ENCODE results near the gene STK16. TPM values are rescaled to one million over a fixed set of nuclear protein-coding genes. Genes with fewer than 3 reads are reported as not detected.

STK16 gene
- total RNA-seq, 1 donor from 2014 or later = 32.0 TPM

- Mint-ChIP-seq H3K4me1 (ENCODE audit: low read depth) (peaks cover 2% of the 10 kb centered on the region), H3K27me3 (ENCODE audit: low read depth) (peaks cover 5% of the 10 kb centered on the region), H3K4me3 (ENCODE audit: low read depth) (no peak overlapping the region), H3K9me3 (no peaks in the 10 kb centered on the region), H3K27ac (no peak overlapping the region), H3K36me3 (ENCODE audit: low read depth) (no peaks in the 10 kb centered on the region)
- intact Hi-C loops (cut with micrococcal nuclease) = no loop called here
- no peak for DNase-seq (ENCODE audit: low spot score)
Measured at GRCh38 chr2:219271021-219271420, 25.7 kb downstream of the STK16 start.

GRCh38 chr2:219272356-219272755 is 27.1 kb downstream of the STK16 start:
- Mint-ChIP-seq H3K4me3 (ENCODE audit: low read depth) (no peak overlapping the region), H3K27ac (no peak overlapping the region), H3K27me3 (ENCODE audit: low read depth) (peaks cover 5% of the 10 kb centered on the region), H3K4me1 (ENCODE audit: low read depth) (peaks cover 6% of the 10 kb centered on the region), H3K9me3 (no peaks in the 10 kb centered on the region), H3K36me3 (ENCODE audit: low read depth) (no peaks in the 10 kb centered on the region)
- intact Hi-C loops (cut with micrococcal nuclease) = no loop called here
- no peak for DNase-seq (ENCODE audit: low spot score)

DNA sequence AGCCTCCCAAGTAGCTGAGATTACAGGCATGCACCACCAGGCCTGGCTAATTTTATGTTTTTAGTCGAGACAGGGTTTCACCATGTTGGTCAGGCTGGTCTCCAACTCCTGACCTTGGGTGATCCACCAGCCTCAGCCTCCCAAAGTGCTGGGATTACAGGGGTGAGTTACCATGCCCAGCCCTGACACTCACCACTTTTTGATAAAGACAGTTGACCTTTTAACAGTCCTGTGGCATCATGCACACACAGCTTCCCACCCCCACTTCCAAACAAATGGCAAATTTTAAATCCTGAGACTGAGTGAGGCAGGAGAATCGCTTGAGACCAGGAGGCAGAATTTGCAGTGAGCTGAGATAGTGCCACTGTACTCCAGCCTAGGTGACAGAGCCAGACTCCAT is 27.7 kb downstream of the STK16 start:
- no peaks in the 10 kb centered on the region for H3K36me3 Mint-ChIP-seq (ENCODE audit: low read depth)
- H3K27ac Mint-ChIP-seq = no peak overlapping the region
- no peak for DNase-seq (ENCODE audit: low spot score)
- peaks cover 5% of the 10 kb centered on the region for H3K27me3 Mint-ChIP-seq (ENCODE audit: low read depth)
- no peak overlapping the region for H3K4me3 Mint-ChIP-seq (ENCODE audit: low read depth)
- intact Hi-C loops (cut with micrococcal nuclease) = no loop called here
- H3K9me3 Mint-ChIP-seq = no peaks in the 10 kb centered on the region
- H3K4me1 Mint-ChIP-seq (ENCODE audit: low read depth) = peaks cover 12% of the 10 kb centered on the region

DNA sequence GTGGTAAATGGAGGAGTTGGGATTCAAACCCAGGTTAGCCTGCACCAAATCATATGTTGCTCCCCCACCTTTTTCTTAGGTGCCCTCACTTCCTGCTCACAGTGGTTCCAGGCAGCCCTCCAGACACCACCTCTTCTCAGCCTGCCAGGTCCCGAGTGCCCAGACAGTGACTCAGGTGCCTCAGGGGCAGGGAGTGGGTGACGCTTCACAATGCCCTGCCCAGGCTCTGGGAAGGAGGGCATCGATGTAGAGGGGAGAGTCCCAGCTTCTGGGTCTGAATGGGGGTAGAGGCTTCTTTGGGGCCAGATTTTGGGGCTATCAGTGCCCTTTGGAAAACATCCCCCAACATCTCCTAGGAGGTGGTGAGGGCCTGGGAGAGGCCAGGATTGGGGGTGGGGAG is 28.7 kb downstream of the STK16 start:
- Mint-ChIP-seq H3K4me1 (ENCODE audit: low read depth) (peaks cover 22% of the 10 kb centered on the region), H3K27me3 (ENCODE audit: low read depth) (peaks cover 5% of the 10 kb centered on the region), H3K4me3 (ENCODE audit: low read depth) (no peak overlapping the region), H3K36me3 (ENCODE audit: low read depth) (no peaks in the 10 kb centered on the region), H3K9me3 (no peaks in the 10 kb centered on the region), H3K27ac (no peak overlapping the region)
- no peak for DNase-seq (ENCODE audit: low spot score)
- intact Hi-C loops (cut with micrococcal nuclease) = no loop called here

DNA sequence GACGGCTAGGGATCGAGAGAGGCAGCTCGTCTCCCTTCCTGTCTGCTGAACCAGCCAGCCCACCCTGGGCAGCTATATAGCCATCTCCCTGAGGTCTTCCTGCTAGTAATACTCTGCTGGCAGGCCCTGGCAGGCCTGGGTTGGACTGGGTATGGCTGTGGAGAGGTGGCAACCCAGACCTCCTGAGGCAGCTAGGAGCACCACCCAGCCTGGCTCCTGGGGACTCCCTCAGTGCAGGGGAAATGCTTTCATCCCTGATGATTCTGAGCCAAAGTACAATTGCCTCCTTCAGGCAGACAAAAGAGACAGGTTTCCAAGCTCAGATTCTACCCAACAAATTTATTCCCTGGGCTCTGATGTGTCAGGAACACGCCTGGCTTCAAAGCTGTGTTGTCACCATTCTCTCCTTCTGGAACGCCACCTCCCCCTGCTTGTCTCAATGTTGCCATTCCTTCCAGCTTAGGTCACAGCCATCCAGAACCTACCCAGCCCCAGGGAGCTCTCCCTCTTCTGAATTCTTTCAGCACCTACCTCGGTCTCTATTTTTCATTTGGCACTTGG is 29.2 kb downstream of the STK16 start:
- H3K4me3 Mint-ChIP-seq (ENCODE audit: low read depth) = no peak overlapping the region
- no peak overlapping the region for H3K27ac Mint-ChIP-seq
- peaks cover 22% of the 10 kb centered on the region for H3K4me1 Mint-ChIP-seq (ENCODE audit: low read depth)
- no peak for DNase-seq (ENCODE audit: low spot score)
- no peaks in the 10 kb centered on the region for H3K36me3 Mint-ChIP-seq (ENCODE audit: low read depth)
- intact Hi-C loops (cut with micrococcal nuclease) = no loop called here
- no peaks in the 10 kb centered on the region for H3K9me3 Mint-ChIP-seq
- peaks cover 5% of the 10 kb centered on the region for H3K27me3 Mint-ChIP-seq (ENCODE audit: low read depth)

- Mint-ChIP-seq H3K36me3 (ENCODE audit: low read depth) (peaks cover 23% of the 10 kb centered on the region), H3K27ac (peak overlapping the region; percentile 91), H3K4me3 (ENCODE audit: low read depth) (peak overlapping the region; percentile 68), H3K27me3 (ENCODE audit: low read depth) (peaks cover 3% of the 10 kb centered on the region), H3K9me3 (no peaks in the 10 kb centered on the region), H3K4me1 (ENCODE audit: low read depth) (peaks cover 38% of the 10 kb centered on the region)
- intact Hi-C loops (cut with micrococcal nuclease) = loop anchor here (2.0 kb wide), 2 partner anchors 59 to 75 kb away; partner anchors contain the start of gene ABCB6
- peak; percentile 64 for DNase-seq (ENCODE audit: low spot score)
Measured at GRCh38 chr2:219277703-219278654, 32.7 kb downstream of the STK16 start.

GRCh38 chr2:219278655-219279150 is 33.4 kb downstream of the STK16 start:
- intact Hi-C loops (cut with micrococcal nuclease) = loop anchor here (1.0 to 2.0 kb wide), 10 partner anchors 16 to 881 kb away; partner anchors contain the start of genes ABCB6, ANKZF1, ATG9A and NHEJ1
- H3K27ac Mint-ChIP-seq = peak overlapping the region; percentile 91
- no peaks in the 10 kb centered on the region for H3K9me3 Mint-ChIP-seq

GRCh38 chr2:219279151-219279915 is 34.1 kb downstream of the STK16 start, which contains the start of gene DNAJB2:
Gene DNAJB2 (plus strand): TSS chr2:219279366. CDS start chr2:219279834, 468 bp downstream.
- Mint-ChIP-seq H3K36me3 (ENCODE audit: low read depth) (peaks cover 31% of the 10 kb centered on the region), H3K4me1 (ENCODE audit: low read depth) (peaks cover 39% of the 10 kb centered on the region), H3K4me3 (ENCODE audit: low read depth) (peak within 1 kb of the TSS; percentile 85), H3K9me3 (no peaks in the 10 kb centered on the region), H3K27ac (peak within 1 kb of the TSS; percentile 91), H3K27me3 (ENCODE audit: low read depth) (peaks cover 3% of the 10 kb centered on the region)
- intact Hi-C loops (cut with micrococcal nuclease) = loop anchor here (1.0 to 2.0 kb wide), 10 partner anchors 15 to 882 kb away; partner anchors contain the start of genes ABCB6, ANKZF1, ATG9A and NHEJ1
- DNase-seq (ENCODE audit: low spot score) = peak; percentile 98

More at GRCh38 chr2:219278655-219279150, 33.4 kb downstream of the STK16 start:
- H3K4me3 Mint-ChIP-seq (ENCODE audit: low read depth) = peak overlapping the region; percentile 85
- peaks cover 3% of the 10 kb centered on the region for H3K27me3 Mint-ChIP-seq (ENCODE audit: low read depth)
- DNase-seq (ENCODE audit: low spot score) = no peak
- H3K4me1 Mint-ChIP-seq (ENCODE audit: low read depth) = peaks cover 39% of the 10 kb centered on the region
- H3K36me3 Mint-ChIP-seq (ENCODE audit: low read depth) = peaks cover 30% of the 10 kb centered on the region

GRCh38 chr2:219279916-219280516 is 34.7 kb downstream of the STK16 start:
- Mint-ChIP-seq H3K36me3 (ENCODE audit: low read depth) (peaks cover 31% of the 10 kb centered on the region), H3K4me1 (ENCODE audit: low read depth) (peaks cover 39% of the 10 kb centered on the region), H3K4me3 (ENCODE audit: low read depth) (peak overlapping the region; percentile 85), H3K27ac (peak overlapping the region; percentile 91), H3K27me3 (ENCODE audit: low read depth) (no peaks in the 10 kb centered on the region), H3K9me3 (no peaks in the 10 kb centered on the region)
- intact Hi-C loops (cut with micrococcal nuclease) = loop anchor here (1.0 to 2.0 kb wide), 10 partner anchors 14 to 883 kb away; partner anchors contain the start of genes ABCB6, ANKZF1, ATG9A and NHEJ1
- DNase-seq (ENCODE audit: low spot score) = no peak

DNA sequence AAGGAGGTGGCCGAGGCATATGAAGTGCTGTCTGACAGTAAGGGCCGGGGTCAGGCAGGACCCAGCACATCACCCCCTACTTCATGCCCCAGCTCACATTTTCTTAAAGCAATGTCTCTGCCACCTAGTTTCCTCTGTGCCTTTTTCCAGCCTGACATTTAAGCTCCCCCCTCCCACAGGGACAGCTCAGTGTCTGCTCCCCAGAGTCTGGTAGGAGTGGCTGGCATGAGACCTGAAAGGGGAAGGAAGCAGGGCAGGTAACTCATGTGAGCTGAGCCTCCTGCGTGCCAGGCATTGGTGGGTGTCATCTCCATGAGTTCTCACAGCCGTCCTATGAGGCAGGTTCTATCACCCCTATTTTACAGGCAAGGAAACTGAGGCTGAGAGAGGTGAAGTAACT is 35.4 kb downstream of the STK16 start:
- peaks cover 34% of the 10 kb centered on the region for H3K36me3 Mint-ChIP-seq (ENCODE audit: low read depth)
- no peaks in the 10 kb centered on the region for H3K9me3 Mint-ChIP-seq
- H3K4me1 Mint-ChIP-seq (ENCODE audit: low read depth) = peaks cover 39% of the 10 kb centered on the region
- peak overlapping the region; percentile 91 for H3K27ac Mint-ChIP-seq
- no peak for DNase-seq (ENCODE audit: low spot score)
- H3K4me3 Mint-ChIP-seq (ENCODE audit: low read depth) = peak overlapping the region; percentile 85
- intact Hi-C loops (cut with micrococcal nuclease) = no loop called here
- no peaks in the 10 kb centered on the region for H3K27me3 Mint-ChIP-seq (ENCODE audit: low read depth)

DNA sequence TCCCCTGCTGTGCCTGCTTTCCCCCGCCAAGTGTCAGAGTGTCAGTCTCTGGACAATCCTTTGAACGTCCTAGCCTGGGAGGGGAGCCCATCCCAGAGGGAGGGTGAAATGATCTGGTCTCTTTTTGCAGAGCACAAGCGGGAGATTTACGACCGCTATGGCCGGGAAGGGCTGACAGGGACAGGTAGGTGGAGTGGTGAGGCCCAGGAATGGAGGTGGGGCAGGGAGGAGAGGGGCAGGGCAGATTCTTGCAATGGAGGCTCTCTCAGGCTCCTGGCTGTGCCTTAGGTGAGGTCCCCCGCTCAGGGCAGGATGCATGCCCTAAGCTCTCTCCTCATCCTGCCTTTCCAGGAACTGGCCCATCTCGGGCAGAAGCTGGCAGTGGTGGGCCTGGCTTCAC is 36.3 kb downstream of the STK16 start:
- Mint-ChIP-seq H3K9me3 (no peaks in the 10 kb centered on the region), H3K4me1 (ENCODE audit: low read depth) (peaks cover 39% of the 10 kb centered on the region), H3K4me3 (ENCODE audit: low read depth) (no peak overlapping the region), H3K36me3 (ENCODE audit: low read depth) (peaks cover 41% of the 10 kb centered on the region), H3K27me3 (ENCODE audit: low read depth) (no peaks in the 10 kb centered on the region), H3K27ac (no peak overlapping the region)
- DNase-seq (ENCODE audit: low spot score) = no peak
- intact Hi-C loops (cut with micrococcal nuclease) = no loop called here

- peaks cover 41% of the 10 kb centered on the region for H3K36me3 Mint-ChIP-seq (ENCODE audit: low read depth)
- no peak for DNase-seq (ENCODE audit: low spot score)
- no peaks in the 10 kb centered on the region for H3K27me3 Mint-ChIP-seq (ENCODE audit: low read depth)
- H3K27ac Mint-ChIP-seq = no peak overlapping the region
- H3K4me3 Mint-ChIP-seq (ENCODE audit: low read depth) = no peak overlapping the region
- intact Hi-C loops (cut with micrococcal nuclease) = no loop called here
- no peaks in the 10 kb centered on the region for H3K9me3 Mint-ChIP-seq
- peaks cover 35% of the 10 kb centered on the region for H3K4me1 Mint-ChIP-seq (ENCODE audit: low read depth)
Measured at GRCh38 chr2:219282375-219282774, 37.1 kb downstream of the STK16 start.
